A204.1 (cell line): ENCODE measurements around the gene NLRC5.

Experiments used
- FAIRE-seq: peaks from 2 replicates; lab custom pipeline; 2012; peaks lifted over from hg19 to GRCh38; lab: Jason Lieb, UNC

Gene NLRC5

DNA sequence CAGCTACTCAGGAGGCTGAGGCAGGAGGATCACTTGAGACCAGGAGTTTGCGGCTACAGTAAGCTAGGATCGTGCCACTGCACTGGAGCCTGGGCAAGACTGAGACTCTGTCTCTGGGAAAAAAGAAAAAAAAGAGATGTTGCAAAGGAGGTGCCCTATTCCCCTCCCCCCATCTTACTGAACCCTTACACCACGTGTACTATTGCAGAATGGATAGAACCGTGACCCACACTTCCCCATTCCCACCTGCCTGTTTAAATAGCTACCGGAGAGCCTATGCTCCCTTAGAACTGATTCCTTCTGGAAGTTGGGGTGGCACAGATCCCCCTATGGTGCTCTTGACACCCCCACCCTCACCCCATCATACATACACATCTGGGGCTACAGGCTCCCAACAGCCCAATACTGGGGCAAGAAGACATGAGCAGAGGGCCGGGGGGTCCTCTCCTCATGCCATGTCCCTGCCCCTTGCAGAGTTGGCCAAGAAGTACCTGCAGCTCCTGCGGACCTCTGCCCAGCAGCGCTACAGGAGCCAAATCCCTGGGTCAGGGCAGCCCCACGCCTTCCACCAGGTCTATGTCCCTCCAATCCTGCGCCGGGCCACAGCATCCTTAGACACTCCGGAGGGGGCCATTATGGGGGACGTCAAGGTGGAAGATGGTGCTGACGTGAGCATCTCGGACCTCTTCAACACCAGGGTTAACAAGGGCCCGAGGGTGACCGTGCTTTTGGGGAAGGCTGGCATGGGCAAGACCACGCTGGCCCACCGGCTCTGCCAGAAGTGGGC, 35.7 kb downstream of the NLRC5 start:
- FAIRE-seq, result no peak

DNA sequence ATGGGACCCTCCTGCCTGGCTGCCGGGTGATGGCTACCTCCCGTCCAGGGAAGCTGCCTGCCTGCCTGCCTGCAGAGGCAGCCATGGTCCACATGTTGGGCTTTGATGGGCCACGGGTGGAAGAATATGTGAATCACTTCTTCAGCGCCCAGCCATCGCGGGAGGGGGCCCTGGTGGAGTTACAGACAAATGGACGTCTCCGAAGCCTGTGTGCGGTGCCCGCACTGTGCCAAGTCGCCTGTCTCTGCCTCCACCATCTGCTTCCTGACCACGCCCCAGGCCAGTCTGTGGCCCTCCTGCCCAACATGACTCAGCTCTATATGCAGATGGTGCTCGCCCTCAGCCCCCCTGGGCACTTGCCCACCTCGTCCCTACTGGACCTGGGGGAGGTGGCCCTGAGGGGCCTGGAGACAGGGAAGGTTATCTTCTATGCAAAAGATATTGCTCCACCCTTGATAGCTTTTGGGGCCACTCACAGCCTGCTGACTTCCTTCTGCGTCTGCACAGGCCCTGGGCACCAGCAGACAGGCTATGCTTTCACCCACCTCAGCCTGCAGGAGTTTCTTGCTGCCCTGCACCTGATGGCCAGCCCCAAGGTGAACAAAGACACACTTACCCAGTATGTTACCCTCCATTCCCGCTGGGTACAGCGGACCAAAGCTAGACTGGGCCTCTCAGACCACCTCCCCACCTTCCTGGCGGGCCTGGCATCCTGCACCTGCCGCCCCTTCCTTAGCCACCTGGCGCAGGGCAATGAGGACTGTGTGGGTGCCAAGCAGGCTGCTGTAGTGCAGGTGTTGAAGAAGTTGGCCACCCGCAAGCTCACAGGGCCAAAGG, 36.8 kb downstream of the NLRC5 start:
- no peak for FAIRE-seq

DNA sequence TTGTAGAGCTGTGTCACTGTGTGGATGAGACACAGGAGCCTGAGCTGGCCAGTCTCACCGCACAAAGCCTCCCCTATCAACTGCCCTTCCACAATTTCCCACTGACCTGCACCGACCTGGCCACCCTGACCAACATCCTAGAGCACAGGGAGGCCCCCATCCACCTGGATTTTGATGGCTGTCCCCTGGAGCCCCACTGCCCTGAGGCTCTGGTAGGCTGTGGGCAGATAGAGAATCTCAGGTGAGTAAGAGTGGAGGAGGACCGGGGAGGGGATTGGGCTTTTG, 37.4 kb downstream of the NLRC5 start:
- FAIRE-seq, result no peak

DNA sequence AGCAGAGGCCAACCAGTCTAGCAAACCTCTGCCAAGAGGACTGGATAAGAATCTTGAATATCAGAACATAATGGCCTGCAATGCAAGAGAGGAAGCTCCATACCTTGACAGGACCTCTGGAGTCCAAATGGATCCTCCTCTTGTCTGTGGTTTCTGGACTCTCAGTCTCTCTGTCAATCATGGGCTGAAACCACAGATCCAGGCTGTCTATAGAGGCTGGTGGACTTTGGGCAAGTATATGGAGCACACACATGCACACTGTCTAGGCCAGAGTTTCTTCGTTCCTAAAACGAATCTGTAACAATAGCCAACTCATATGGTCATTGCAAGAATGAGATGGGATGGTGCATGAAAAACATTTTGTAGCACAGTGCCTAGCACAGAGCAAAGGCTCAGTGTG, 37.7 kb downstream of the NLRC5 start:
- no peak for FAIRE-seq

DNA sequence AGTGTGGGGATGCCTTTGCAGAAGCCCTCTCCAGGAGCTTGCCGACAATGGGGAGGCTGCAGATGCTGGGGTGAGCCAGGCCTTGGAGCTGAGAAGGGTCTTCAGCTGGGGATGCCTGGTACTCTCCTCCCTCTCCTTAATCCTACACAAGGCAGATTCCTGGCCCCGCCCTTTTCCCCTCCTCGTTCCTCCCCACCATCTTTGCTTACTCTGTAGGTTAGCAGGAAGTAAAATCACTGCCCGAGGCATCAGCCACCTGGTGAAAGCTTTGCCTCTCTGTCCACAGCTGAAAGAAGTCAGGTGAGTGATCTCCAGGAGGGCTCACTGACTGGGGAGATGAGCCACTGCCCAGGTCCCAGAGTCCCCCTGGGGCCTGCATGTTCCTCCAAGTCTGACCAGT, 38.7 kb downstream of the NLRC5 start:
- FAIRE-seq, result no peak

DNA sequence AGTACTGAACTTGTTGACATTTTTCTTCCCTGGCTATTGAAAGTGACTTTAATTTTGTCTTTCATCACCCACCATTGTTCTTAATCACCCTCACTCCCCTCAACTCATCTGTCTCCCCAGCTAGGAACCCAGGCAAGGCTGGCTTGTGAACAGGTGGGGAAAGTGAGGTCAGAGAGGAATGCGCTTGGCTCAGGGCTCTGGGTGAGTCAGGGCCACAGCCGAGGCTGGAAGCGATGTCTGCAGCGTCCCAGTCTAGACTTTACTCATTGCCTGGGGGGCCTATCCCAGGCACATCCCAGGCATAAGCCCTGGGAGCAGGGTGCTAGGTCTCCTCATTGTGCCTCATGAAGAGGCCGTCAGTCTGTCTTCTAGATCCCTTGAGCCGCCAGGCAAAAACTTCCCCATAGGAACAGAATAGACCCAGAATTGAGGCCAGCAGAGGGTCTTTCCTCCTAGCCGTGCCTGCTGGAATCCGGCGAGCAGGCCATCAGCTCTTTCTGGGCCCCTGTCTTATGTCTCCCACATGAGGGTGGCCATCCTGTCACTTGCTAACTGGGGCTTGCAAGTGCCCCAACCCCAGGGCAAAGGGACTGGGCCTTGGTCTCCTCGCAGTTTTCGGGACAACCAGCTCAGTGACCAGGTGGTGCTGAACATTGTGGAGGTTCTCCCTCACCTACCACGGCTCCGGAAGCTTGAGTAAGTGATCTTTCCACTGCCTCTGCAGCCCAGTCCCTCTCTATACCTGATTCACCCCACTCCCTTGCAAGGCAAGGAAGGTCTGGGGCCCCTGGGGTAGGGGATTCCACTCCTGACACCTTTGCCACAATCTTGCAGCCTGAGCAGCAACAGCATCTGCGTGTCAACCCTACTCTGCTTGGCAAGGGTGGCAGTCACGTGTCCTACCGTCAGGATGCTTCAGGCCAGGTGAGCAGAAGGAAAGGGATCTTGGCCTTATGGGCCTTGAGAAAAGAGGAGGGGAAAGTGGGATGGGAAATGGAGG, 40.1 kb downstream of the NLRC5 start:
- no peak for FAIRE-seq

DNA sequence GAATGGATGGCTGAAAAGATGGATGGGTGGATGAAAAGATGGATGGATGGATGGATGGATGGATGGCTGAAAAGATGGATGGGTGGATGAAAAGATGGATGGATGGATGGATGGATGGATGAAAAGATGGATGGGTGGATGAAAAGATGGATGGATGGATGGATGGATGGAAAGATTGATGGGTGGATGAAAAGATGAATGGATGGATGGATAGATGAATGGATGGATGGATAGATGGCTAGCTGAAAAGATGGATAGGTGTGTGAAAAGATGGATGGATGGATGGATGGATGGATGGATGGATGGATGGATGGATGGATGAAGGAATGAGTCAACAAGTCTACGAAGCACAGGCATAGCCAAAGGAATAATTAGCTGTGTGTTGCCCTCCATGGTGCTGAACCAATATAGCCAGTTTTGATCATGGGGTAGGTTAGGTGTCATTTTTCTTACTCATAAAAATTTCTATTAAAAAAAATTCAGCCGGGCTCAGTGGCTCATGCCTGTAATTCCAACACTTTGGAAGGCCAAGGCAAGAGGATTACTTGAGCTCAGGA, 41.1 kb downstream of the NLRC5 start:
- no peak for FAIRE-seq

DNA sequence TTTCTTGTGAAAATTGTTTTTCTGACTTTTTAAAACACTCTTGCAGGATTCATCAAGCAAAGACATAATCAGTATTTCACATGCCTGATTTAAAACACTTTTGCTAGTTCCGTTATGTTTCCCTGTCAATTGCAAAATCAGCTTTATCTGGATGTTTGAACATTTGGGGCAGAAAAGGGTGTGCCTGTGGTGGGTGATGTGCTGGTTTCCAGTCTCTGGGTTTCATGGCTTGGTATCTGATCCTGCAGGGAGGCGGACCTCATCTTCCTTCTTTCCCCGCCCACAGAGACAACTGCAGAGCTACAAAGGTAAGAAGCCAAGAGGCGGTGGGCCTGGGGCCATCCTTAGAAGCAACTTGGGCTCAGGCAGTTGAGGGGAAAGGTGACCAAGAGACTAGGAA, 41.8 kb downstream of the NLRC5 start:
- no peak for FAIRE-seq

DNA sequence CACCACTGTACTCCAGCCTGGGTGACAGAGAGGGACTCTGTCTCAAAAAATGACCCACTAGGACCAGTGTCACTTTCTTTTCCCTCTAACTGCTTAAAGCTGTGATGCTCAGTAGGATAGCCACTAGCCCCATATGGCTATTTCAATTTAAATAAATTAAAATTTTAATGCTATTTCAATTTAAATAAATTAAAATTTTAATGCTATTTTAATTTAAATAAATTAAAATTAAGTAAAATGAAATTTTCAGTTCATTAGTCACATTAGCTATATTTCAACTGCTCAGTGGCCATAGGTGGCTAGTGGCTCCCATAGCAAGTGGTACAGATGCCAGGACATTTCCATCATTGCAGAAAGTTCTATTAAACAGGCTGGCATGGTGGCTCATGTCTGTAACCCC, 43.0 kb downstream of the NLRC5 start:
- FAIRE-seq, result no peak

DNA sequence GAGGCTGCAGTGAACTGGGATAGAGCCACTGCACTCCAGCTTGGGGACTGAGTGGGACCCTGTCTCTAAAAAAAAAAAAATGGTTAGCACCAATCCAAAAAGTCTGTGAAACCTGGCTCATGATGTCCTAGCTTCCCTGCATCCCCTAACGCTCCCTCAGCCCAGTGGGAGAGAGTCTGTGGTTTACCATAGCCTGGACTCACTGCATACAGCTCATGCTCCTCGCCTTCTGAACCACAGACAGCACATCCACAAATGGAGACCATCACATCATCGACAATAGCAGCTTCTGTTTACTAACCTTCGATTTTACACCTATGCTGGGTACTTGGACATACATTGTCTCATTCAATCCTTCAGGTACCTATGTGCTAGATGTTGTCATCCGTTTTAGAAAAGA, 43.6 kb downstream of the NLRC5 start:
- no peak for FAIRE-seq

DNA sequence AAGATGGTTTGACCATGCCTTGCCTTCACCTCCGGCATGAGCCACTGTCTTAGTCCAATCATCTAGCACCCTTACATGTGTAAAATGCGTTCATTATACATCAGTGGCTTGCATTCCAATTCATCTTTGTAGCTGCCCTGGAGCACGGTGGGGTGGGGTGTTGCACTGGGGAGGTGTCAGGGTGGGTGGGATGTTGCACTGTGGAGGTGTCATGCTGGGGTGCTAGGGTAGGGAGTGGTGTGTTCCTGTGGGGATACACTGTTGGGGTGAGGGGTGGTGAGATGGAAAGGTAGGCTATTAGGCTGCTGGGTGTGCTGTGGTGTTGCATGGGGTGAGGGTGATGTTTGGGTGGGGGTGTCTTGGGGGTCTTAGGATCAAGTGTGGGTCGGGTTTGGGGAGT, 47.0 kb downstream of the NLRC5 start:
- no peak for FAIRE-seq

DNA sequence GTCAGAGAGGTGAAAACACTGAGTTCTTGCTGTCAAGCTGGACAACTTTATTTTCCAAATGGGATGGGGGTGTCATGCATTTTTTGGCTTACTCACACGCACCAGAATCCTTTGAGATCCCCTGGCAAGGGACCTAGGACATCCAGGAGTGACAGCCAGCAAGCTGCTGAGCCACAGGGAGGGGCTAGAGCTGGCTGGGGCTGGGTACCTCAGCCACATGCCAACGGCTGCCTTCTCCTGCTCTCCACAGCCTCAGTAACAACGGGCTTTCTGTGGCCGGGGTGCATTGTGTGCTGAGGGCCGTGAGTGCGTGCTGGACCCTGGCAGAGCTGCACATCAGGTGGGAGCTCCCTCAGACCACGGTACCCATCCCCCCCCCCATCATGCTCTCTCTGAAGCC, 47.6 kb downstream of the NLRC5 start:
- no peak for FAIRE-seq

DNA sequence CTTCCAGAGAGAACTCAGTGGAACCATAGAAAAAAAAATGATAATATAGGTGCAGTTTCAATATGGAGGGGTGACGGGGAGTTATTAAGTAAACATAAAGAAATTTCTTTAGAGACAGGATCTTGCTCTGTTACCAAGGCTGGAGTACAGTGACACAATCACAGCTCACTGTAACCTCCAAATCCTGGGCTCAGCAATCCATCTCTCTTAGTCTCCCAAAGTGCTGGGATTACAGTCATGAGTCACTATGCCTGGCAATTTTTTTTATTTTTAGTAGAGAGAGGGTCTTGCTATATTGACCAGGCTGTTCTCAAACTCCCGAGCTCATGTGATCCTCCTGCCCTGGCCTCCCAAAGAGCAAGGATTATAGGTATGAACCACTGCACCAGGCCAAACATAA, 48.8 kb downstream of the NLRC5 start:
- FAIRE-seq, result no peak

DNA sequence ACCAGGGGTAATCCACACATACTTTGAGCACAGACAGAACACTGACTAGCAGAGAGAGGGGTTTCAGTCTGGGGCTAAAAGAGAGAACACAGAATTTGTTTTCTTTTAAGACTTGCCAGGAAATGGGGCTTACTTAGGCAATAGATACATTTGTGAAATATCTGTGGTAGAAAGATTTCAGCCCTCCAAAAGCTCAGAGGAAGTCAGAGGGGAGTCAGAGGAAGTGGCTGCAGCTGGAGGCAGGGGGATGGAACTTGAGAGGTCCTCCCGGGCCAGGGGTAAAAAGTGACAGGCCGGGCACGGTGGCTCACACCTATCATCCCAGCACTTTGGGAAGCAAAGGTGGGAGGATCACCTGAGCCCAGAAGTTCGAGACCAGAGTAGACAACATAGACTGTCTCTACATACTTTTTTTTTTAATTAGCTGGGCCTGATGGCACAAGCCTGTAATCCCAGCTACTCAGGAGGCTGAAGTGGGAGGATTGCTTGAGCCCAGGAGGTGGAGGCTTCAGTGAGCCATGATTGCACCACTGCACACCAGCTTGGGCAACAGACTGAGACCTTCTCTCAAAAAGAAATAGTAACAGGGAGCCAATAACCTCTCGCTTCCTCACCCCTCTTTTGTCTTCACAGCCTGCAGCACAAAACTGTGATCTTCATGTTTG, 49.9 kb downstream of the NLRC5 start:
- FAIRE-seq, result no peak

DNA sequence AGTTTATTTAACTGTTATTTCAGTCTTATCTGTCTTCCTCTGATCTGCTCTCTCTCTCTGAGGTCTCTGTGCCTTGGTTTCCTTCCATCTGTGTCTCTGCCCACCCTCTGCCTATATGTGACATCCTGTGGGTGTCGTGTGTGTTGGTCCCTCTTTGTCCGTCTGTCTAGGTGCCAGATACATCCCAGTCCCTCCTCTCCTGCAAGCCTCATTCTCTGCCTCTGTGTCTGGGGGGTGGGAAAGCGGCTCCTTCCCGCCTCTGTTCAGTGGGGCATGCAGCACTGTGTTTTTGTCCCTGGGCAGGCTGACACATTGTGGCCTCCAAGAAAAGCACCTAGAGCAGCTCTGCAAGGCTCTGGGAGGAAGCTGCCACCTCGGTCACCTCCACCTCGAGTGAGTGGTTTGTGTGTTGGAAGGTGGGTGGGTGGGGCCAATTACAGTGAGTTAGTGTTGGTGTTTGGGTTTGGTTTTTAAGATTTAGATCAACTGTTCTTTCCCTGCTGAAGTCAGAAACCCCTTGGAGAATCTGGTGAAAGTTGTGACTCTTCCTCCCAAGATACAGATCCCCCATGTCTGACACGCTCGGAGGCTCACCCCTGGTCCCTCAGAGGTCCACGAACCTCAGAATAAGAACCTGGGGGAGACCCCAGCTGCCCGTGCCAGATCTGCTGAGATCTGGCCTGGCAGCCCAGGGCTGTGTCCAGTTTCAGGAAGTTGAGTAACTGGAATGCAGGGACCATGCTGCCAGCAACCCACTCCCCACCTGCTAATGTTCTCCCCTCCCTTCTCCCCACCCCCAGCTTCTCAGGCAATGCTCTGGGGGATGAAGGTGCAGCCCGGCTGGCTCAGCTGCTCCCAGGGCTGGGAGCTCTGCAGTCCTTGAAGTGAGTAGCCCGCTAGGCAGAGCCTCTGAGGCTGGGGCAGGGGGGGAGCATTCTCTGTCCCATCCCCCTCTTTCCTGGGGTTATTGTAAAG, 52.1 kb downstream of the NLRC5 start:
- FAIRE-seq, result no peak

DNA sequence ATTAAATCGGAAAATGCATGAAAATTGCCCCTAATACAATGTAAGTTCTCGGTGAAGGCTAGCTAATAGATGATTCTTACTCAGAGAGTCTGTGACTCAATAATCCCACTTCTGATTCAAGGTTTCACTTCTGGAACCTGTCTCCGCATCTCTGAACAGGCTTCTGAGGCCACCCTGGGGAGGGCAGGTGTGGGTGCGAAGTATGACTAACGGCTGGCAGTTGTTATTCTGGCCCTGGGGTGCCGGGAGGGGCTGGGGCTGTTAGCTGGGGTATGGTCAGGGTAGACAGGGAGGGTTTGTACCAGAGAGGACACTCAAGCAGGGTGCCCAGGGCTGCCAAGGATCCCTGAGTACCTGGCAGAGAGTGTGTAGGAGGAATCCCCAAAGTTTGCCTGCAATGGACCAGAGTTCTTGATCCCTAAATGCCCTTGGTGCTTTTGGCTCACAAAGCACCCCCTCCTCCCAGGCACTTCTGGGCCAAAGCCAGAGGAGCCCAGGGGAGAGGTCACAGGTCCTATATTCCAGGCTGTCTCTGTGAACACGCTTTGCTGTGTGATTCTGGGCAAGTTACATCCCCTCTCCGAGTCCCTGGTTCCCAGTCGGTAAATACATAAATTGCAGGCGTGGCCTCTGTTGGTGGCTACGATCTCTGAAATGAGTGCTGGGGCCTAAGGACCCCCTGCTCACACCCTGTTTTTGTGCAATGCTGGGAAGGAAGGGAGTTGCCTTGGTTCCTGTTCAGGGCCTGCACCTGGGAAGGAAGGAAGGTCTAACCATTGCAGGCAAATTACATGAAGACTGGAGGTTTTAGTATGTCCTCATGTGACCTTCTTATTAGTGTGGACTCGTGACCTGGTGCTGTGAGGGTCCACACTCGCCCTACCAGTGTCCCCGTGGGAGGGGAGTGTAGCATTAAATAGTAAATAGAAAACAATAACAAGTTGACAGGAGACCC, 53.1 kb downstream of the NLRC5 start:
- no peak for FAIRE-seq

DNA sequence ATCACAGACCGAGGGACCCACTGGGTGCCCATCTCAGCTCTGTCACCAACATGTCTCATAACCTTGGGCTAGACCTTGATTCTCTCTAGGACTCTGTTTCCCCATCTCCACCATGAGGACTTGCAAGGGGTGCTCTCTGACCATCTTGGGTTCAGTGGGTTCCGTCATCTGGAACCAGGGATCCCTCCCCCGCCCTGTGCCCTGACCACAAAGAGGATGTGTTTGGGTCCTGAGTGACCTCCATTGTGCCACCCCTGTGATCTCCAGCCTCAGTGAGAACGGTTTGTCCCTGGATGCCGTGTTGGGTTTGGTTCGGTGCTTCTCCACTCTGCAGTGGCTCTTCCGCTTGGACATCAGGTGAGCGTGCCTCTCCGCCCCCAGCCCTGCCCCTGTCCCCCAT, 53.9 kb downstream of the NLRC5 start:
- FAIRE-seq, result no peak

DNA sequence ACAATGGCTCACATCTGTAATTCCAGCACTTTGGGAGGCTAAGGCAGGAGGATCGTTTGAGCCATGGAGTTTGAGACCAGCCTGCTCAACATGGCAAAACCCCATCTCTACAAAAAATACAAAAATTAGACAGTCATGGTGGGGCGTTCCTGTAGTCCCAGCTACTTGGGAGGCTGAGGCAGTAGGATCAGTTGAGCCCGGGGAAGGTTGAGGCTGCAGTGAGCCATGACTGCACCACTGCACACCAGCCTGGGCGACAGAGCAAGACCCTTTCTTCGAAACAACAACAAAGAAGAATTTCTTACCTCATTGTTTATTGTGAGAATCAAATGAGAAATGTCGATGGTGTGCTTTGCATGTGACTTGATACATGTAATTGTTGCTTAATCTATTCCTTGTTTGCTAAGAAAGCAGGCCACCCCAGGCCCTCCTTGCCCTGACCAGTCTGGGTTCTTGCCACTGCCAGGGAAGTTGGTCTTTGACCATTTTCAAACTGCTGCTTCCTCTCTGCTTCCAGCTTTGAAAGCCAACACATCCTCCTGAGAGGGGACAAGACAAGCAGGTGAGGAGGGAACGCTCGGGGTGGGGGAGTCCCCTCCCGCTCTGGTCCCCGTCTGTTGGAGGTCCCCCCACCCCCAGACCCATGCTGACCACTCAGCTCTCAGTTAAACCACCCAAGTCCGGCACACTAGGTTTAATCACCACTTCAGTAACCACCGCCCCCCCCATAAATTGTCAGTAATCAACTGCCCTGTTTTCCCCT, 55.8 kb downstream of the NLRC5 start:
- FAIRE-seq, result no peak
